Activated CD4-positive, CD25-positive, alpha-beta regulatory T cell treated with anti-CD3 and anti-CD28 coated beads, Interleukin-2, amount 50 U/mL, for 72 hours (primary cell): Measurements from ENCODE around the gene CCL26.
"Not testable (repeated sequence)": the region's sequence is repeated elsewhere in the genome, so short reads cannot be mapped to it uniquely, and the experiment has no call there.

Source experiments
- DNase-seq: peaks from one replicate; pipeline ENCODE4 v3.0.0; 2021

CCL26 gene

GRCh38 chr7:75772081-75773077, at the start of gene CCL26:
Gene CCL26 (minus strand): TSS chr7:75772211. CDS start chr7:75772176, 35 bp downstream.
- DNase-seq: no peak

- DNase-seq: no peak
Observed at GRCh38 chr7:75820688-75821087, 48.7 kb upstream of the CCL26 start.

GRCh38 chr7:75819711-75820110, 47.7 kb upstream of the CCL26 start:
- no peak for DNase-seq

- DNase-seq: no peak
Observed at GRCh38 chr7:75818472-75818871, 46.5 kb upstream of the CCL26 start.

- no peak for DNase-seq
Observed at GRCh38 chr7:75817116-75817515, 45.1 kb upstream of the CCL26 start.

- DNase-seq: no peak
Observed at GRCh38 chr7:75815418-75816064, 43.5 kb upstream of the CCL26 start.

GRCh38 chr7:75814407-75814947, 42.5 kb upstream of the CCL26 start:
- no peak for DNase-seq

- no peak for DNase-seq
Observed at GRCh38 chr7:75813781-75814236, 41.8 kb upstream of the CCL26 start, which contains the start of gene CCL24. Gene CCL24 (minus strand): TSS chr7:75813806. CDS start chr7:75813715, 91 bp downstream.

- no peak for DNase-seq
Observed at GRCh38 chr7:75813084-75813483, 41.1 kb upstream of the CCL26 start.

- no peak for DNase-seq
Observed at GRCh38 chr7:75811894-75812678, 40.1 kb upstream of the CCL26 start.

- DNase-seq: no peak
Observed at GRCh38 chr7:75809396-75809795, 37.4 kb upstream of the CCL26 start.

GRCh38 chr7:75808106-75808505, 36.1 kb upstream of the CCL26 start:
- no peak for DNase-seq

- DNase-seq: no peak
Observed at GRCh38 chr7:75807452-75807851, 35.4 kb upstream of the CCL26 start.

GRCh38 chr7:75806560-75807307, 34.7 kb upstream of the CCL26 start:
- DNase-seq: no peak

GRCh38 chr7:75804705-75805104, 32.7 kb upstream of the CCL26 start:
- no peak for DNase-seq

GRCh38 chr7:75804004-75804403, 32.0 kb upstream of the CCL26 start:
- no peak for DNase-seq

GRCh38 chr7:75802552-75802821, 30.5 kb upstream of the CCL26 start:
- DNase-seq: no peak

GRCh38 chr7:75798770-75799169, 26.8 kb upstream of the CCL26 start:
- no peak for DNase-seq

GRCh38 chr7:75796420-75796819, 24.4 kb upstream of the CCL26 start:
- no peak for DNase-seq

GRCh38 chr7:75795831-75796285, 23.8 kb upstream of the CCL26 start:
- DNase-seq: no peak

- DNase-seq: no peak
Observed at GRCh38 chr7:75793676-75794075, 21.7 kb upstream of the CCL26 start.

- DNase-seq: not testable (repeated sequence)
Observed at GRCh38 chr7:75792567-75792966, 20.6 kb upstream of the CCL26 start.
